HG03439 (cell line): ENCODE measurements around the gene CYP4V2.

Experiments
- ATAC-seq: cut with Tn5 transposase; IDR thresholded peaks from one replicate; pipeline ENCODE4 v1.9.1; 2021; ENCODE audit warnings: mild to moderate bottlenecking, moderate library complexity; ENCODE audit not compliant: unreplicated experiment

Gene CYP4V2

DNA sequence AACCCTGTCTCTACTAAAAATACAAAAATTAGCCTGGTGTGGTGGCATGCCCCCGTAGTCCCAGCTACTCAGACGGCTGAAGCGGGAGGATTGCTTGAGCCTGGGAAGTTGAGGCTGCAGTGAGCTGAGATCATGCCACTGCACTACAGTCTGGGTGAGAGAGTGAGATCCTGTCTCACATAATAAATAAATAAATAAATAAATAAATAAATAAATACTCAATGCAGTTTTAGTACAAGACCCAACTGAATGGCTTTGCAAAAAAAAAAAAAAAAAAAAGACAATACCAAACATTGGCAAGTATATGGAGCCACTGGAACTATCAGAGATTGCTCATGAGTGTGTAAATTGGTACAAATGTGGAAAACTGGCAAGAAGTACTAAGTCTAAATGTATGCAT is 3.3 kb upstream of the CYP4V2 start:
- no peak for ATAC-seq

DNA sequence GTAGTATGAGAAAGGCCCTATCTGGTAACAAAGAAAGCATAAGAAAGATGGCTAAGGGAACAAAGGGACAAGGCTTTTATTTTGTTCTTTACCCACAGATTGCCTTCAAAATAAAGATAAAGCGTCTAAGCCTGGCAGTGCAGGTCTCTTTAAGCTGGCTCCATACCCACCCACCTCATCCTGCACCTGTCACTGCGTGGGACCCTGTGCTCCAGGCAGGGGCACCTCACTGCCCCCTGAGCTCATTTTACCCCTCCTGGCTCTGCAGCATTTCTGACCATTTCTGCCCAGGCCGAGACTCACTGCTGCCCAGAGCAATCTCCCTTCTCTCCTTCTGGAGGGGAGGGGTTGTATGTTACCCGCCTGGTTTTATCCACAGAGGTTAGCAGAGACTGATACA is 1.7 kb upstream of the CYP4V2 start:
- ATAC-seq, result no peak

DNA sequence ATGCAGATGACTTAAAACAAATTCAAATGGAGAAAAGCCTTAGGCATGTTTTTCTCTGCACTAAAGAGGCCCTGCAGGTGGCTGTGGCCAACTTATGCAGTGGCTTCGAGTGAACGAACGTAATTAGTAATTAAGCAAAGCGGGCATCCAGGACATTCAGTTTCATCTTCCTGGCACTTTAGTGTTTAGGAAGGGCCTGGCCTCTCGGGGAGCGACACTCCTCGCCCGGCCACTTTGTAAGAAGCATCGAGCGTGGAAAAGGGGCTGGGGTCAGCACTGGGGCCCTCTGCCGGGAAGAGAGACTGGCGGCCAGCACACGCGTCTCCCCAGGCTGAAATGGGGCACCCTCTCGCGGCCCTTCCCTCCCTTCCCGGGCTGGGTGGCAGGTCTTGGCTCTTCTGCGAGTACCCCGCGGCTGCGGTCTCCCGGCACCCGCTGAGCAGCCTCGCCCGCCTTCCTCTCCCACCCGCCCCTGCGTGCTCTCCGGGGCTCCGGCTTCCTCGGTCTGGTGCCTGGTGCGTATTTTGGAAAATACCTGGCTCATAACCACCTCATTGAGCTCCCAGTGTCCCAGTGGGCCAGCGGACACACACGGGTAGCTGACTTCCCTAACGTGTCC is 677 bp upstream of the CYP4V2 start:
- ATAC-seq, result peak; percentile 36

DNA sequence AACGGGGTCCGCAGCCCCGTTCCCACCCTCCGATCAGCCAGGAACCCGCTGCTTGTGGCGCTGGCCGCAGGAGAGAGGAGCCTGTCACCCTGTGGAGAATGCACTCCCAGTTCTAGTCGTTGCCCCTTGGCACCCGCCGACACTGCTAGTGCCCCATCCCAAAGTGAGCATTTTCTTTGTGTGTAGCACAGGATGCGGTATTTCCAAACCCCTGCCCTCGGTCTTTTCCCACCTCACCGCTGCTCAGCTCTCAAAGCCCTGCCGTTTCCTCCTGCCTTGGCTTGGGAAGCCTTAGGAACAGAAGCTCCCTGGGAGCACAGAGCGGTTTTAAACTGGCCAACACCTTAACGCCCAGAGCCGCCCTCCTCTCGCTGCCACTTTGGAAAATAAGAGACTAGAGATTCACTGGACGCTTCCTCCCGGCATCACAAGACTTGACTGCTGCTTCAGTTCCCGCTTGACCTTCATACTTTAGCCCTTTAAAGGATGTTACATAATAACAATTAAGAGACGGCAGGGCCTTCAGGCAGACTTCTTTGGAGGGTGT is 772 bp downstream of the CYP4V2 start:
- no peak for ATAC-seq

DNA sequence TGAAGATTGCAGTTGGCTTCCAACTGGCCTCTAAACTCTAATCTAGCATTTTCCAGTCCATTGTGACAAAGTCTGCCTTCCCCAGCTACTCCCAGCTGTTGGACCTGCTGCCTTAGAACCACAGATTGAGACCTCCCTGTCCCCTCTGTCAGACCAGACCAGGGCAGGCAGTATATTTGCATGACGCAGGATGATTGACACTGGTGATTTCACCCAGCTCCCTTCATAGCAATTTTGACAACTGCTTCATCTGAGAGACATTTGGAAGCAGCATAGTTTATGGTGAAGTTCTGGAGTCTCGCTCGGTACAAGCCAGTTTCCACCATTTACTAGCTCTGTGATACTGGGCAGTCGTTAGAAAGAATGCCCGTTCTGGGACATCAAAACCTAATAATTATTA is 2.5 kb downstream of the CYP4V2 start:
- ATAC-seq, result no peak

DNA sequence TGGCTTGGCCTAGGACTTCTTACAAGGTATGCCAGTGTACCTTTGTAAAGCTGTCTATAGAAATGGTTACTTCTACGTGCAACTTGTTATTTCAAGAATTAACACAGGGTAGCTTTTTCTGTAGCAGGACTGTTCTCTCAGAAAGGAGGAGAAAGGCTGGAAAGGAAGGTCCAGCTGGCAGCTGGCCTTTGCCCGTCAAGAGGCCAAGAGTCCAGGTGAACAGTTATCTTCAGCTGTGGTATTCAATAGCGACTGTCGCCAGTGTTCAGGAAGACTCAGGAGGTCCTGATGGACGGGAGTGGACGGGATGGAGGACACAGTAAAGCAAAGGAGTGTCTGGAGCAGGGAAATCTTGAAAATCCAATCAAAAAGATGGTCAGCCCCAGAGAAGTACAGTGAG is 4.7 kb downstream of the CYP4V2 start:
- ATAC-seq, result no peak

DNA sequence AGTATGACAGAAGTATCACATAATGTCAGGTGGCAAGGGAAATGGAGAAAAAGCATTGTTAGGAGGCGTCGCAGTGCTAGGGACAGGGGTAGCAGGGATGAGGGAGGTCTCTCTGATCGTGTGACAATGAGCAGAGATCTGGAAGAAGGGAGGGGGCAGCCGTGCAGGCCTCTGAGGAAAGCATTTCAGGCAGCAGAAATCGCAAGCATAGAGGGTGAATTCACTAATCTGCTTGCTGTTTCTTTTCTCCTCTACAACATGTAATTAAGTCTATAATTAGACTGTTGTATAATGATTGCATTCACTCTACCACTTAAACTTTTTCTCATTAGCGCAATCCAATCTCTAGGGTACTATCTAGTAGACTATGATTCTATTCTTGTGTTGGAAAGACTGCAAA is 9.1 kb downstream of the CYP4V2 start:
- no peak for ATAC-seq

DNA sequence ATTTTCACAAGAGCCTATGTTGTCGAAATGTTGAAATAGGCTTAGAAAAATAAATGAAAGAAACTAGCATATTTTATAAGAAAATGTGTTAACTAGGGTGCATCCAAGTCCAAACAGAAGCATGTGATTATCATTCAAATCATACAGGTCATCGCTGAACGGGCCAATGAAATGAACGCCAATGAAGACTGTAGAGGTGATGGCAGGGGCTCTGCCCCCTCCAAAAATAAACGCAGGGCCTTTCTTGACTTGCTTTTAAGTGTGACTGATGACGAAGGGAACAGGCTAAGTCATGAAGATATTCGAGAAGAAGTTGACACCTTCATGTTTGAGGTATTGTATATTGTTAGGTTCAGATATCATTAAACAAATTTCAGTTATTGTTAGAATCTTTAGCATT is 9.6 kb downstream of the CYP4V2 start:
- no peak for ATAC-seq

DNA sequence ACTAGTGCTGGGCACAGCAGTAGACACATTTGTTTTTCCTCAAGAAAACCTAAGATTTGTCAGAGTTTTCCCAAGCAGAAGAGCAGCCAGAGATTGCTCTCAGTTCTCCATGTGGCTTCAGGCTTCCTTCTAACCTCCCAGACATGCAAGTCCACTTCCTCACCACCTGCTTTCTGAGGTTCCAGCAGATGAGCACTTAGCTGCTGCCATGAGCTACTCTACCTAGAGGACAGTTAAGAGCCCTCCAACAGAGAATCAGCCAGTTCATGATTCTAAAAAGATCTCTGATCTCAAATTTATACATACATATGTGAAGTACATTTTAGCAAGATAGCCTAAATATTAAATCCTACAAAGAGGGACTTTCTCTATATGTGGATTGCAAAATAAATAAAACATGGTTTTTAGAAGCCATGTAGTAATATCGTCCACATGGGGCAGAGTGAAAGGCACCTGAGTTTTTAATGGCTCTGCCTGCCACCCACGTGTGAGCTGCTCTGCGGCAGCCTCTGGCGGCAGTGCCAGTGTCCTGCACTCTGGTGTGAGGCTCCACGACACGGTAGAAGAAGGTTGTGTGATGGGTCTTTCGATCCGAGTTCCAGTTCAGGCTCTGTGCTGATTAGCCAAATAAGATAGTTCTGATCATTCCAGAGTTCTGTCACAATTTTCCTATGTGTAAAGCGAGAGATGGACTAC is 10.3 kb downstream of the CYP4V2 start:
- ATAC-seq, result peak; percentile 95

DNA sequence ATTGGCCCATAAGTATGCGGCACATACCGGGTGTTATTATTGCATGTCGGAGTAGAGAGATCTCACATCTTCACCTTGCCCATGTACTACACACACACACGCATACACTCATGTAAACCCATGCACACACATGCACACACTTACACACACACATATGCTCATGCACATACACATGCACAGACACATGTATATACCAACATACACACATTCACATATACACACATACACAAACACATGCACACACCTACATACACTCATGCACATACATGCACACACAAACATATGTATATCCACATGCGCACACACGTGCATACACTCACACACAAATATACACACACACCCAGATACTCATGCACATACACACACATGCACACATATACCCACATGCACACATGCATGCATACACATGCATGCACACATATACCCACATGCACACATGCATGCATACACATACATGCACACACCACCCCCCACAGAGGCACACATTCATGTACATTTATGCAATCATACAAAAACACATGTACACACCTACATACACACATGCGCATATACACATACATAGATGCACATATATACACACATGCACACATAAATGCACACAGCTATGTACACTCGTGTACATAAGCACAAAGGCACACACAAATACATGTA is 11.2 kb downstream of the CYP4V2 start:
- ATAC-seq, result no peak

DNA sequence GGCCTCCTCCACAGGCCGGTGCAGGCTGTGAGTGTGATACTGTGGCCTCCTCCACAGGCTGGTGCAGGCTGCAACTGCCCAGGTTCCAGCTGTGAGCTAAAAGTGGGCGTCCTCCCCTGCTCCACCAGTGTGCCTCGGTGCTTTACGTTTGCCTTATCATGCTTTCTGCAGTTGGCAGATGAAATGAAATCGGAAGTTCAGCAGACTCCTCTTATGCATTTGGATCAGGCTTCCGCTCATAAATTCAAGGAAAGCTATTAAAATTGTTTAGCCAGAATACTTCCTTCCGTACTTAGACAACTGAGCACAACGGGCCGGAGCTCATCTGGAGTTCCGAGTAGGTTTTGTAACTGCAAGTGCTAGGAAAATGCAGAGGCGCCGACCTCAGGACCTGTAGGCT is 12.0 kb downstream of the CYP4V2 start:
- ATAC-seq, result no peak

DNA sequence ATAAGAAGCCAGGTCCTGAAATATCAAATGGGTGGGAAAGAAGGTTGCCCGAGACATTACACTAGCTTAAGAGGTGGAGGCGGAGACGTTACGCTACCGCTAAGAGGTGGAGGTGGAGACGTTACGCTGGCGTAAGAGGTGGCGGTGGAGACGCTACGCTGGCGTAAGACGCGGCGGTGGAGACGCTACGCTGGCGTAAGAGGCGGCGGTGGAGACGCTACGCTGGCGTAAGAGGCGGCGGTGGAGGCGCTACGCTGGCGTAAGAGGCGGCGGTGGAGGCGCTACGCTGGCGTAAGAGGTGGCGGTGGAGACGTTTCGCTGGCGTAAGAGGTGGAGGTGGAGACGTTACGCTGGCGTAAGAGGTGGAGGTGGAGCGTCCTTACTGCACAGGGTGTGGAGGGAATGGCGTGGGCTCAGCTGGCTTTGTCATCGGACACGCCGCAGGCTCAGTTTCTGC is 12.8 kb downstream of the CYP4V2 start:
- no peak for ATAC-seq

DNA sequence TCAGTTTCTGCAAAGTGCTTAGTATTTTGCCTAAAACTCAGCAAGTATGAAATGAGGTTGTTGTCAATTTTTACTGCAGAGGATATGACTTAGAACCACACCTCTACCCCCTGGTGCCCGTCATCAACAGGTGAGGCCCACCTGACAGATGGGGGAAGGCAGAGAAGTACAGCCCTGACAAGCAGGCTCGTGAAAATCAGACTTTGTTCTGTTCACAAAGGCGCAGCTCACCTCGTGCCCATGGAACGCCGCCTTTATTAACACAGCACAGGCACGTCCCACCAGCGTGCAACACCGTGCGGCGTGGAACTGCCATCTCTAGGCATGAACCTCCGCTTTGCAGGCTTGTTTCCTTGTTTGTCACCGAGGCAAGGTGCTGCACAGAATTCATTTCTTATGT is 13.3 kb downstream of the CYP4V2 start:
- no peak for ATAC-seq

DNA sequence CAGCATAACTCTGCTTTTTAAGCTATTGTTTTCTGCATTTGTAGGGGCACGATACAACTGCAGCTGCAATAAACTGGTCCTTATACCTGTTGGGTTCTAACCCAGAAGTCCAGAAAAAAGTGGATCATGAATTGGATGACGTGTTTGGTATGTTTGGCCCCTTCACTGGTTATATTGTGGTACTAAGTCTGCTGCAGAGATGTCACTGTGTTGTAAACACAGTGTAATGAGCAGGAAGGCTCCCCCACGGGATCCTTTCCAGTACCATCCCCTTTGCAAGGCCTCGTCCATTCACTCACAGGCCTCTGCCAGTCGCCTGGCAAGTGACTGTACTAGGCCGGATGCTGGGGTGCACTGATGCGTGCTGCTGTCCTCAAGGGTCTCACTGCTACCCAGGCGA is 13.8 kb downstream of the CYP4V2 start:
- ATAC-seq, result no peak

DNA sequence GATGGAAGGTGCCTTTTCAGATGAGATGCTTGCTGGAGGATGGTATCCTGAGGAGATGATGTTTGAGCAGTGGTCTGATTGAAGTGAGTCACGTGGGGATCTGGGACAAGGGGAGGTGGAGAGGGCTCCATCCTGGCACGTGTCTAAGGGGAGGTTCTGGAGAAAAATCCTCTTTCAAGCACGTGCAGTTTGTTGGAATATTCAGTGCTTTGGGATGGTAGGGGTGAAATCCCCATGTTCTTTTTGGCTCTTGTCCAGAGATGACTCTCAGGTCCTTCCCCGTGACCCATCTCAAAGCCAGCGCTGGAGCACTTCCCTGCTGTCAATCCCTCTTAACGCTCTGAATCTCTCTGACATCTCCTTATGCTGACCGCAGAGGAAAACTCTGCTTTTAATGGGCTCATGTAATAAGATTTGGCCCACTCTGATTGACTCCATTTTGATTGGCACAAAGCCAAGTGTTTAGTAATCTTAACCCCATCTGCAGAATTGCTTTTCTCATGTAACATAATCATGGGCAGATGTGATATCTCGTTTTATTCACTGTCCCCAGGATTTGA is 25.2 kb downstream of the CYP4V2 start:
- ATAC-seq, result no peak

DNA sequence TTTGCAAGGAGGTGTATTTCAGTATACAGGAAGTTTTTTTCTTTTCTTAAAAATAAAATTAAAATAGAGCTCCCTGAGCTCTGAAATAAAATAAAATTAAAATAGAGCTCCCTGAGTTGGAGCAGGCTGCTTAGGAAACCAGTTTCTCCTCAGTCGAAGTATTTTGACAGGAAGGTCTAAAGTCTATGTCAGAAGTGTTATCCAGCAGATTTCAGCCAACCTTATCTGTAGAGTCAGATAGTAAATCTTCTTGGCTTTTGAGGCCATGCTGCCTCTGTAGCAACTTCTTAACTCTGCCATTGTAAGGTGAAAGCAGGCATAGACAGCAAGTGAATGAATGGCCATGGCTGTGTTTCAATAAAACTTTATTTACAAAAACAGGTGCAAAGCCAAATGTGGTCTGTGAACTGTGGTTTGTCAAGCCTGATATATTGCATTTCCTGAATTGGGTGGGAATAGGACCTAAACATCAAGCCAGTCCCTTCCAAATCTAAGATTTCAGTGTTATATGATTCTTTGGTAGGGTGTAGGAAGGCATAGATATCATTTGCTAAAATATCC is 26.4 kb downstream of the CYP4V2 start:
- ATAC-seq, result no peak

DNA sequence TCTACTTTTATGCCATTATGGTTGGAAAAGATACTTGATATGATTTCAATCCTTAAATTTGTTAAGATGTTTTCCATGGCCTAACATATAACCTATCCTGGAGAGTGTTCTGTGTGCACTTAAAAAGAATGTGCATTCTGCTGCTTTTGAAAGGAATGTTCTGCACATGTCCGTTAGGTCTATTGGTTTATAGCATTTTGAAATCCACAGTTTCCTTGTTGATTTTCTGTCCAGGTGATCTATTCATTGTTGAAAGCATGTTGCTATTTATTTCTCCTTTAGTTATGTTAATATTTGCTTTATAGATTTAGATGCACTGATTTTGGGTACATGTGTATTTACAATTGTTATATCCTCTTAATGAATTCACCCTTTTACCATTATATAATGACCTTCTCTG is 30.3 kb downstream of the CYP4V2 start:
- no peak for ATAC-seq

DNA sequence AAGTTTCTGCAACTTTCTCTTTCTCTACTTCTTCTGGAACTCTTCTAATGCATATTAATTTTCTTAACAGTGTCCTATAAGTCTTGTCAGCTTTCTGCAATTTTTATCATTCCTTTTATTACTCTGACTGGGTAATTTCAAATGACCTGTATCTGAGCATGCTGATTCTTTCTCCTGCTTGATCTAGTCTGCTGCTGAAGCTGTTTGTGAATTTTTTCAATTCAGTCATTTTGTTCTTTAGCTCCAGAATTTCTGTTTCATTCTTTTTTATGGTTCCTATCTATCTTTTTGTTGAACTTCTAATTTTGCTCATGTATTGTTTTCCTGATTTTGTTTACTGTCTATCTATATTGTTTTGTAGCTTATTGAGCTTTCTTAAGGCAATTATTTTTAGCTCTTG is 34.5 kb downstream of the CYP4V2 start:
- ATAC-seq, result no peak

DNA sequence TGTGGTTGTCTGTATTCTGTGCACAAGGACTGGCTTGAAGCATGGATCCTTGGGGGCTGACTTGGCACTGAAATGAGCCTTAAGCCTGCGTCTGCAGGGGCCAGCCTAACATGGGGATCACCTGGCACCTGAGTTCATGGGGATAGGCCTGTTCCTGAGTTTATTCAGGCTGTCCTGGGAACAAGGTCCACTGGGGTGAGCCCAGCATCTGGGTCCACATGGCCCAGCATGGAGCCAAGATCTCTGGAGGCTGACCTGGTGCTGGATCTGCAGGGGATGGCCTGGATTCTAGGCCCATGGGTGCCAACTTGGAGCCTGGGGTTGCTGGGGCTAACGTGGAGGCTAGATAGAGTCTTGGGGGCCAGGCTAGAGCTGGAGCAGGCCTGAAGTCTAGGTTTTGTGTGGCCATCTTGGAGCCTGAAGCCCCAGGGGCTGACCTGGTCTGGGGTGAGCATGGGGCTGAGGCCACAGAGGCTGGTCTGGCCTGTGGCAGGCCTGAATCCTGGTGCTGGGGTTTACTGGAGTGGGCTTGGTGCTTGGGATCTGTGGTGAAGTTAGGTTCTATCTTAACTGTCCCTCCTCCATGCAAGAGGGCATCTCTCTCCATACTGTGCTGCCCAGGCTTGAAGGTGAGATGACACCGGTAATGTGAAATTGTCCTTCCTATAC is 35.3 kb downstream of the CYP4V2 start:
- no peak for ATAC-seq

DNA sequence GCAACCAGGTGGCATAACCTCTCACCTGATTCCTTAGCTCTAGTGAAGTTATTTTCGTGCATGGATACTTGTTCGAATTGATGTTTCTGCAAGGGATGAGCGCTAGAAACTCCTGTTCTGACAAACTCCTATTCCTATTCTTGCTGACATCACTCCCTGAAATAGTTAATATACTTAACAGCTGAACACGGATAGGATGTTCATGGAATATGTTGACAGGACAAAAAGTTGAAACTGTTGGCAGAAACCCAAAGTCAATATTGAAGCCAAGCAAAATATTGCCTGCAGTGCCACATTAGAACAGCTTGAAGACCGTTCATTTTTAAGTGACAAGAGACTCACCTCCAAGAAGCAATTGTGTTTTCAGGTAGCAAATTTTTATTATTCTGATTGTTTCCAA is 35.9 kb downstream of the CYP4V2 start, which contains the start of gene KLKB1:
TSS of gene KLKB1 (plus strand) at position 287 of the 400 bp plus-strand sequence. CDS start 689 bp downstream, outside the sequence.
- no peak for ATAC-seq
